Activated T-cell treated with anti-CD3 and anti-CD28 coated beads for 24 hours (primary cell): Measurements from ENCODE around the gene TMEFF2.

Source experiments
- DNase-seq: peaks from one replicate; pipeline ENCODE4 v3.0.0-alpha.2; 2020; ENCODE audit warnings: low read depth

The TMEFF2 gene

DNA sequence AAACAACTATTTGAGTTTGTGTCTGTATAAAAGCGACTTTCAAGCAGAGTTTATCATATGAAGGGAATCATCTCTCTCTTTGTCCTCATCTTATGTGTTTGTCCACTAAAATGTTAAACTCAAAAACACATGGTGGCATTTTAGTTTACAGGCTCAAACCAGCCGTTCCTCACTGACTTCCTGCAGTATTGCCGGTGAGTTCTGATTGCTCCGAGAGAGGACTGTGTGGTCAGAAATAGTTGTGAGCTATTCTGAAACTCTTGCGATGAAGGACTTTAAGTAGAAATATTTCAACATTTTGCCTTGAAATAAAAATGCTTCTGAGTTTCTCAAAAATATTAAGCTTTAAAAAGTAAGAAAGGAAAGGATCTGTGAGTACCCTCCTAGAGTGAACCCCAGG is 184.7 kb downstream of the TMEFF2 start:
- no peak for DNase-seq

DNA sequence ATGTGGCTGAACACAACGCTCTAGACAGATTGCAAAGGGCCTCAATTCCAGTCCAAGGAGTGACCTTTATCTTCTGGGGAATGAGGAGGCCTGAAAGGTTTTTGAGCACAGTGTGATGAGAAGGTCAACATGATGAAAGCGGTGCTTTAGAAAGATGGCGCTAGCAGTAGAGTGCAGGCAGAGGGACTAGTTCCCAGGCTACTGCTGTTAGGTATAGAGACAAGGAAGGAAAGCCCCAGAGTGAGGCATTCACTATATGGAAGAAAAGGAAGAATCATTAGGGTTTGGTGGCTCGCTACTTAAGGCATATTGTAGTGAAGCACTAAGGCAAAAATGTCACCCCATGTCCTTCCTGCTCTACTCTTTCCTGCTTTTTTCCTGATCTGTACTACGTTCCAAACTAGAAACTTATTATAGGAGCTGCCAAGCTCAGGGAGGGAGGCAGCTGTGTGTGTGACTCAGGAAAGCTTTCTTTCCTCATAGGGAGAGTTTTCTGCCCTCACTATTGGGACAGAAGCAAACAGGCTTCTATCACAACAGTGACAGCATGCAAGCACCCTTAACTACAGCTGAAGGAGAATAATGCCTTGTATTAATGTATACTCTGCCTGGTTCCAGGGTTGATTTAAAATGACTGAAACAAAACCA is 187.0 kb downstream of the TMEFF2 start:
- DNase-seq, result no peak

DNA sequence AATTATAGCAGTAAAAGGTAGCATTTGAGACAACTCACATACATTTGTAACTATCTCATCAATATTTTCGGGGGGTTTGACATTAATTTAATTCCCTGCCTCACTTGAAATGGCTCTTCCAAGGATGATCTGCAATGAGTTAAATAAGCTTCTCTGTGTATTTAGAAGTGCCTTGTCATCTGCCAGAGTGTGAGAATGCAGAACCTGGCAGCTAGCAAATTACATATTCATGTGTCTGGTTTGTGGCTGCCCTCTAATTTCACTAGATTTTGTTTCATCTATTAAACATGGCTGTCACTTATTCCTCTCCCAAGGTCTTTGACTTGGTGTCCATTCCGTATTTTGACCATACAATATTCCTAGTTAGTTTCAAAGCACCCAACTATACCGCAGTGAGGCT is 189.5 kb downstream of the TMEFF2 start:
- no peak for DNase-seq

DNA sequence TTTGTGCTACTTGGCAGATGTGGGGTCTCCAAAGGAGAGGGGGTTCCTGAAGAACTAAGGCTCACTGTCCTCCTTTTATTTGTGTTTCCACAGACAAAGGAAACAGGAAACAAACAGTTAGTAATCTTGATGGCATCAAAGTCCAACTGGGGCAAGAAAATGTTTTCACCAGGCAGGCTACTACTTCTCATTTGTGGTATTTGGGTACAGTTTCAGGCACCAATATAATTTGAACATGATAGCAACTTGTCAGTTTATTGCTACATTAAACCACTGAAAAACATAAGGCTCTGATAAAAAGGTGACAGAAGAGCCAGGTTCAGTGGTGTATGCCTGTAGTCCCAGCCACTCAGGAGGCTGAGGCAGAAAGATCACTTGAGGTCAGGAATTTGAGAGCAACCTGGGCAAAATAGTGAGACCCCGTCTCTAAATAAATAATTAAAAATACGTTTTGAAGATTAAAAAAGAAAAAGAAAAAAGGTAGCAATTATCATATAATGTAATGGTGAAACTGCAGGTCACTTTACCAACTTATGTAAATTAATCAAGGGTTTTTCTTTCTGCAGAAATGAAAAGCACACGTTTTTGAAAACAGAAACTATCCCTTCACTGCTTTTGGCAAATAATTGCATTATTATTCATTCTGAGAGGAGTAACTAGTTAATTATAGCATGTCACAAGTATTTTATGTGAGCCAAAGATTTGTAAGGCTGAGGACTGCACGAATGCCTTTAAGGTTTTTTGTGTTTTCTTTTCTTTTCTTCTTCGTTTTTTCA is 190.4 kb downstream of the TMEFF2 start:
- no peak for DNase-seq

DNA sequence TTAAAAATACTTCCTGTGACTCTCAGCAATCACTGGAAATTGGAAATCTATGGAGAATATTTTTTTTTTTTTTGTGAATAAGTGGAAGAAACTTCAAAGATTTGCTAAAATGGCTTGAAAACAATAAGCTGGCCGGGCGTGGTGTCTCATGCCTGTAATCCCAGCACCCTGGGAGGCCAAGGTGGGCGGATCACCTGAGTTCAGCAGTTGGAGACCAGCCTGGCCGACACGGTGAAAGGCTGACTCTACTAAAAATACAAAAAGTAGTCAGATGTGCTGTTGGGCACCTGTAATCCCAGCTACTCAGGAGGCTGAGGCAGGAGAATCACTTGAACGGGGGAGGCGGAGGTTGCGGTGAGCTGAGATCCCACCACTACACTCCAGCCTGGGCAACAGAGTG is 192.3 kb downstream of the TMEFF2 start:
- no peak for DNase-seq

DNA sequence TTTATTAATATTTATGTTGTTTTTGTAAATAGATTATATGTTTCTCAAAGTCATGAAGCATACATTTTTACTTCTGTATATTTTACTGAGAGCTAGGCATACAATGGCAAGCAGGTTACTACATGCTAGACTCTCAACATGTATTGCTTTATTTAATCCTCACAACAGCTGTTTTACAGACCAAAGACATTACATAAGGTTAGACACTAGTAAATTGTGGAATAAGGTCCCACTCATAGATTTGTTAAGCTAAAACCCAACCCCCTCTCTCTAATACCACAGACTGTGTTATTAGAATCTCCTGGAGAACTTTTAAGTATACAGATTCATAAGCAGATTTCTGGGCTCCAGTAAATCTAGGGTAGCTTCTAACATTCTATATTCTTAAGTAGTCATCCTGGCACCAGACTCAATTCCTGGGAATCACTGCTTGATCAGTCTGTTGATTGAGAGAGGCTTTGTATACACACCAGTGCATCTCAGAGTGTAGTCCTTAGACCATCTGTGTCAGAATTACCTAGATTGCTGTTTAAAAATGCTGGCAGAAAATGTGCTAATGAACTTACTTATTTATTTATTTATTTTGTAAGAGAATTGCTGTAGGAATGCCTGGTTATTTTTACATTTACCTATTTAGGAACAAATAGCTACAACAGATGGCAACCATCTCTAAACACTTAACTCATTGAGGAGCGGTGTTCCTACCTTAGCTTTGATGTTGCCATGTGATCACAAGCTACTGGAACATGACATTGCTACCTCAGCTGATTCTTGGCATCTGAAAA is 194.3 kb downstream of the TMEFF2 start:
- DNase-seq, result no peak

DNA sequence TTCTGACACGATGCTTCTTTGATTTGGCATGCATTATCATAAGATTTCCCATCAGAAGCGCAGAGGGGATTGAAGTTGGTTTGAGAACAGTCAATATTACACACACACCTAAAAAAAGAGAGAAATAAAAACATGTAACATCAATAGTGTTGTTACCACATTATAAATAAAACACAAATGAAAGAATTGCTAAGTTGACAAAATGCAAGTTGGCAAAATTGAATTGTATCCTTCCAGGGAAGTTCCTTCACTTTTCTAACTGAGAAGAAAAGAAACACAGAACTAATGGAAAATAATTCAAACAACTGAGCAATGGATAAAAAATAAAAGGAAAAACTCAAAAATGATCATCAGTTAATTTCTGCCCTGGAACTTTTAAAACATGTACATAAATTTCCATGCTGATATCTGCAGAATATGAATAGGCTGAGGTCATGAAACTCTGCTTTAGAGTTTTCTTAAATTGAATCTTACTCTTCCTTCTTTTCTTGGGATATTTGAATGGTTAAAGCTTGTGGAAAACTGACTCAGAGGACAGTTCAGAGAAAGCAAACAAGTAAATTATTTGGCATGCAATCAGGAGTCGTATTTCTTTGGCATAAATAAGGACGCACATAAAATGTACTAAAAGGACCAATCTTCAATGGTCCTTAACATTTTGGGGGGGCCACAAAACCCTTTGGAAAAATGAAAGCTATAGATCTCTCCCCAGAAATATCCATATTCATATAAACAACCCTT is 195.5 kb downstream of the TMEFF2 start:
- DNase-seq, result no peak

DNA sequence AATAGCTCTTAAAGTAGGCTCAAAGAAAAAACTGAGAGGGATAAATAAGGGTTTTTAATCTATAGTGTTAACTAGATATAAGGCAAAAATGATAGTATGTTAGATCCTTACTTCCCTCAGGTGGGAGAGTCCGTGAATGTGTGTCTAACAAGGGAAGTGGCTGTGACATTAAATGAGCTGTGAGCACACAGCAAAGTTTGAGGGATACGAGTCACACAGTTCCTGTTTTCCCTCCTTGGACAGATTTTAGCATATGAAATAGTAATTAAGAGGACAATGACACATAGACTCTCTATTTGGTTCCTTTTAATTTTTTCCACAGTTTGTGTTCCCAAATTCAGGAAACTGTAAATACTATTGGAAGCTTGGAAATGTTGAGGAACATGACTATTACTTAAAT is 199.4 kb downstream of the TMEFF2 start:
- no peak for DNase-seq

DNA sequence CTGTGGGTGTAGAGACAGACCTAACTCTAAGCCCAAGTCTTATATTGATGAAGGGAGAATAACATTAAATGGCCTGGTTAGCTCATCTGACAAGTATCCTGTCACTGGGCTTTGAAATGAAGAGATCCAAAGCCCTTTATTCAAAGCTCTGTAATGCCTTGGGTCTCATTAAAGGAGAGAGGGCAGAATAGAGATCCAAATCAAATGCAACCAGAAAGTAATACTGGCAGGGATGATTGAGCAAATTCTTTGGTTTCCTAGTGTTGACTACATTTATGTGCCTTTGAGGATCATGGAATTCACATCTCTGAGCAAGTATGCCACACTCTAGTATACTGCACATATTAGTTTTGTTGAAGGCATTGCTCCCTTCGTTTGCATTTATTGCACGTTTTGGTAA is 200.0 kb downstream of the TMEFF2 start:
- DNase-seq, result no peak

DNA sequence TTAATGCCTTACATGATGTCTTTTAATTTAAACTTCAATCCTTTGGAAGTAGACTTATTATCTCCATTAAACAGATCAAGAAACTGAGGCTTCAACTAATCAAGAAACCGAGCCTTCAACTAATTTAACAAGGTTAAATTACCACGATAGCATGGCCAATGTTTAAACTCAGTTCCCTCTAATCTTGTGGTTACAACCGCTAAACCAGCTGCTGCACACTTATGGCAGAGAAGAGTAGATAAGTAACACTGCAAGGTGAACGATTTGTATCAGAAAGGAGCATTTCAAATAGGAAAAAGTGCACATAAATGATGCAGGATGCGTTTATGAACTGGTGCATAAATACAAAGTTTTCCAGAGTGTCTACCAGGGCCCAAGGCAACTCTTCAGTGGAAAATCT is 203.3 kb downstream of the TMEFF2 start:
- no peak for DNase-seq

DNA sequence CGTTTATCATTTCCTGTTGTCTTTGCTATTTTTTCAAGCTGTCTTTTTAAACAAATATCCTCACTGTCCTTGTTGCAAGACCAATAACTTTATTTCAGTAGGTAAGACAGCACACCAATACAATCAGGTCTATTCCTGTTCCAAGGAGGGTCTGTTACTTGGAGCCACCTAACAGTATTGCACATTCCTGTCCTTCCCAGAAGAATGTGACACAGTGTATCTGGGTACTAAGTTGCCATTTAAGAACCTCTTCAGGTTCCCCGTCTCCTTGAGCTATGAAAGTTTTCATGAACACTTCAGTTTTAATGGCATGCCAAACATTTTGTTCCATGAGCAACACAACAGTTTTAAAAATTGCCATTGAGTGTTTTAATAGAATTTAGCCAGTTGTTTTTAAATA is 209.0 kb downstream of the TMEFF2 start:
- no peak for DNase-seq

DNA sequence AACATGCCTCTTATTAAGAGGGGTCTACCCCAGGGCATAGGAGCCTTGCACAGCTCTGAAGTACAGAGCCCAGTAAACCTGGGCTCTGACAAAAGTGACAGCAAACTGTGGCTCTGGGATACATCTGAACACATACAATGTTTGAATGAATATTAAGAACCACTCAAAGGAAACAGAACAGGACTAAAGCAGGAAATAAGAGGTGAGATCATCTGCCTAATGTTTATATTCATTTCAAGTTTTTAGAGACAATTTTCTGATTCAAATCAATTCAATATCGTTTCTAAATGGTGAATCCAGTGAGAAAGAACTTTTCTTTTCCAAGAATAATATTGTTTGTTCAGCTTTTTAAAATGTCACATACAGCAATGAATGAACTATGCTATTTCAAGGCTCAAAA is 211.1 kb downstream of the TMEFF2 start:
- no peak for DNase-seq

DNA sequence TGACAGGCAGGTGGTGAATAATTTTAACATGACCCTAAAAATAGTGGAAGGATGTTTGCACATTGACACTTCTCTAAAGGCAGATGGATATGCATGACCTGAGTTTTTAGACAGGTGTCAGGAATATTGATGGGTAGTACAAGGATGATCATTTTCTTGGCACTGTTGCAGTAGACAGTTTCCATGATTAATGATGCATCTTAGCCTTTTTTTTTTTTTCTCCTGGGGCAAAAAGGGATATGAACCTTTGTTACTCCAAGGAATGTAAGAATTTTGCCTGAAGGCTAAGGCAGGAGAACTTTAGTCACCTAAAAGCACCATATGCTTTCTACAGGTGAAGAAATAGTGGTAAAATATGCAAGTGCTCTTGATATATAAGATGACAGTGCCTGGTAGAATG is 211.5 kb downstream of the TMEFF2 start:
- DNase-seq, result no peak

DNA sequence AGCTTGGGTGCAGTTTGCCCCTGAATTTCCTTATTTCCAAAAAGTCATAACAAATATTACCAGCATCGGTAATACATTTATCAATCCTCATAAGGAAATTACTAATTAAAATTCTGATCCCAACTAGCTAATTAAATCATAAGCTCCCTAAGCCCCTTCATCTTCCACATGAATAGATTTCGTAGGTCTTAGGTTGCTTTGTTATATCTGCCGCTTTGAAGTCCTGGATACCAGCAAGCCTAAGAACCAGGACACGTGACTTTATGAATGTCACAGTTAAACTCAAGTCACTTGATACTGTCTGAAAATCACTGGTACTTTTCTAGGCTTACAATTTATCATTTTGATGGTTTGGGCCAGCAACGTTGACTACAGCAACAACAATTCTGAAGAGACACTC is 213.0 kb downstream of the TMEFF2 start:
- no peak for DNase-seq

DNA sequence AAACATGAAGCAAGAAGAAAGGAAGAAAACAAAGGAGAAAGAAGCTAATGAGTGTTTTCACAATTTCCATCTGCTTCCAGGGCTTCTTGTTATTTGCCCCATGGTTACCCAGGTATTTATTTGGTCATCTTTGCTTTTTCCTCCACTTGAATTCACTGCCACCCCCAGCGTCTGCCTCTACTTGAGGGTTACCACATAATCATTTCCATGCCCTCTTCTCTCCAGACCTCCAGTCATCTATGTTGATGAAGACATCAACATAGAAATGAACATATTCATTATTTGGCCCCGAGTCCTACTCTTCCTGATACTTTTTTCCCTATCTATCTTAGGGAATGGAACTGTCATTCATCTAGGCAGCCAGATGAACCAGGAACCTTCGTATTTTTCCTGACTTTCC is 214.2 kb downstream of the TMEFF2 start:
- no peak for DNase-seq

DNA sequence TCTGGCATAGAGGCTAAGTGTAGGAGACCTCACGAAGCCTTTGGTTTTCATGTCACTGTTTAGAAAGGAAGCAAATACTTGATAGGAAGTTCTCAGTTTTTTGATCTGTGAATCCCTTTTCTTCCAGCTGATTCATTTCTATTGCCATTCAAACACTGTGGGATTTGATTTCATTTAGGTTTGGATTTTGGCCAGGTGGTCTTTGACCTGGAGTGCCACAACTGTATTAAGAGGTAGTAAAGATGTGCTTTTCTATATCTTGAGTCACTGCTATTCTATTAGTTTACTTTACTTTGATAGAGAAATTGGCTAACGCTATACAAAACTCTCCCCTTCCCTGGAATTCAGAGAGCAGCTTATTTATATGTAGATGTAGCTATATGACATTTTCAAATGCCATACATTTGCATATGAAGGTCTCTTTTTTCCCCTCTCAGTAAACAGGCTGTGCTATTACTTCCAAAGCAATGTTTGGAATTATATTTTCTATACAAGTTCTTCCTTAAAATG is 215.5 kb downstream of the TMEFF2 start:
- no peak for DNase-seq

DNA sequence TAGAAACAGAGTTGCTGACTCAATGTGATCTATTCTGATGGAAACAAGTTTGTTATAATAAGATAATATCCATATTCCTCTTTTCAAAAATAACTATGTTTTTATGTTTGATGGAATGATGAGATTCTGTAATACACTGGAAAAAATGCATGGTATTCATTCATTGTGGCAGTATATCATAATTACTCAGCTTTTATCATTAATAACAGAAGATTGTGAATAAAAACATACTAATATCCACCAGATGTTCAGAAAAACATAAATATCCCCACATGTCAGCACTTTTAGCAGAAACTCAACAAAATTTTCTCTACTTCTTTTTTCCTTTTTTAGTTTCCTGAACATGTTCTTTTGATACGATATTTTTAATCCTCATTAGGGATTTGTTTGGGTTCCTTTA is 217.0 kb downstream of the TMEFF2 start:
- DNase-seq, result no peak

DNA sequence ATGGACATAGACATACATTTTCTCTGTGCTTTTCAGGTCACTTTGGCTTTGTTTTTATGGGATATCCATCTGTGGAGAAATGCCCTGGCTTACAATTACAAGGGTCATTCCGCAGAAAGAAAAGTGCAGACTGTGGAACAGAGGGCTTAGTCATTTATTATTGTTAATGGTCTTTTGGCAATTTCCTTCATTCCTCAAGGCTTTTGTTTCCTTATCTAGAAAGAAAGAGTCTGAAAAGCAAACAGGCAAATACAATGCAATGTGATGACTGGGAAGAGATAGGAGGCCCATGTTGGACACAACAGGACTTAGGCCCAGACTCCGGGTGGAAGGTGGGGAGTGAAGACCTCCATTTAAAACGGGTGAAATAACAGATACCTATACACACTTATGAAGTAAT is 218.3 kb downstream of the TMEFF2 start:
- no peak for DNase-seq

DNA sequence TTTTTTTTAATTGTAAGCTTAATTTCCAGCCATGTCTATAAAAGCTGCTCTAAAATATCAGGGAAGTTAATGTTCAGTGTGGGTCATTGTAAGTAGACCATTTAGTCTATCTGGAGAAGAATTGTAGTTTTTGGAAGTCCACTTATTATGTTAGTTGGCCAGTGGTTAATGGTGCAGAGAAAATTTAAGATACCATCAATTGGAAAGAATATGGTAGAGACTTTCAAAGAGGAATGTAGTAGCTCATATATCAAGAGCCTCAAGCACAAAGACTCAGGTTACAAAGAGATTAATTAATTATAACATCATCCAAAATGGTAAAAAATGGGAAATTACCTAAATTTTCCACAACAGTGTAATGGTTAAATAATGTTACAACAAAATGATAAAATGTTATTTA is 220.1 kb downstream of the TMEFF2 start:
- no peak for DNase-seq

DNA sequence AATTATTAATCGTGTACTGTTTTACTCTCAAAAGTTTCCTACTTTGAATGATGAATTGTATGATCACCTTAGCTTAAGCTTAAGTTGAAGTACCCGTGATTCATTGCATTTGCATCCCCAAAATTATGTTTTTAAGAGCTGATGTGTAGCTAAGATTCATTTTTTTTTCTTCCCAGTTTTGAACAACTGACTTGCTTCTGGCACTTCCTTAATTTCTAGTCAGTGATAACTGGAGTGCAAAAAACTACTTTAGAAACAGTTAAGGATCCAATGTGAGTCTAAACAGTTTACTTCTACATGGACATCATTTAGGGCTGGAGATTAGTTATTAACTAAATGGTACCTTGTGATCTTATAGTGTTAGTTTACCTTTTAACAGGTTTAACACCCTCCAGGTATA is 223.9 kb downstream of the TMEFF2 start:
- no peak for DNase-seq

DNA sequence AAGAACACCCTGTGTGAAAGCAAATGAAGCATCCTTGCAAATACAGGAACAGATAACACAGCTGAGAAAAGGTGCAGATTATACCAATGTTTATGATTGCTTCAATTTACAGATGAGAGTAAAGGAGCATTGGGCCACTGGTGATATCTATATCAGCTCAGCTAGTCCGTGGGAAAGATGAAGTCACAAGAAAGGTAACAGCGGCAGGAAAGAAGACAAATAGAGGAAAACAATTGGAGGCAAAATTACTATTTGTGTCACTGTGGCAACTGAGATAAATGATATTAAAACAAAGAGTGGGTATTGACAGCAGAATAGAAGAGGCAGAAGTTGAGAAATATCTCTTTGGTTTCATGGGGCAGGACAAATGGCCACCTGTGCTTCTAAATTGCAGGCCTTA is 226.6 kb downstream of the TMEFF2 start:
- DNase-seq, result no peak

DNA sequence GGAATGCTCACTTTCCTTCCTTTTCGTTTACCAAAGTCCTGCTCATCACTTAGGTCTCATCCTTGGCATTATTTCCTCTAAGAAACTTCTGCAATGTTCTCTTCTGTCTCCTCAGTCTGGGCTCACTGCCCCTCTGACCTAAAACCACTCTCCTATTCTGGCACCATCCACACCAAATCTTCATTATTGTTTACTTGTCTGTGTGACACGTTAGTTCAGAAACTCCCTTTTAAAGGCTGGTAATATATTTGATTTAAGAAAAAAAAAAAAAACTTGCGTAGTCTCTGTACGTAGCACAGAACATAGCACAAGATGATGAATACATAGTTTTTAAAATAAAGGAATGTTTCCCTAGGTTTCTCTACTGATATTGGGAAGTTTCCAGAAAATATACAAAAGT is 229.0 kb downstream of the TMEFF2 start:
- no peak for DNase-seq
